Left ventricle myocardium superior (tissue), 1 donor: ENCODE data around the gene DDR1. TPM values are rescaled to one million over a fixed set of nuclear protein-coding genes. Genes with fewer than 3 reads are reported as not detected.

Experiments
- ATAC-seq: fragments of 200-7000 bp; cut with Tn5 transposase; one replicate; pipeline ENCODE4 v1.9.1; 2020; ENCODE audit warnings: mild to moderate bottlenecking, moderate library complexity
- DNase-seq: peaks from one replicate; pipeline ENCODE4 v3.0.0-alpha.2; 2020
- intact Hi-C: fragments of 100-400 bp; cut with micrococcal nuclease; formaldehyde crosslinking; loops from one replicate; pipeline ENCODE4 v1.11.0; 2022
- total RNA-seq: library from RNA; stranded (reverse); fragmentation: NEBNext Ultra II Directional; extraction: Animal tissue kit (Norgen Biotek cat#: 25700); gene quantifications from one replicate; pipeline ENCODE4 v1.2.1, GENCODE V29; 2021
- donor health status: DM: no; HTN: yes; CAD: no; lungs with severe emphysema.

DDR1 gene
- total RNA-seq, 1 donor from 2014 or later = 25.7 TPM

GRCh38 chr6:30877419-30878262, 6.7 kb upstream of the DDR1 start:
- peak; percentile 92 for DNase-seq
- ATAC-seq = peak; percentile 90
- intact Hi-C loops = no loop called here

DNA sequence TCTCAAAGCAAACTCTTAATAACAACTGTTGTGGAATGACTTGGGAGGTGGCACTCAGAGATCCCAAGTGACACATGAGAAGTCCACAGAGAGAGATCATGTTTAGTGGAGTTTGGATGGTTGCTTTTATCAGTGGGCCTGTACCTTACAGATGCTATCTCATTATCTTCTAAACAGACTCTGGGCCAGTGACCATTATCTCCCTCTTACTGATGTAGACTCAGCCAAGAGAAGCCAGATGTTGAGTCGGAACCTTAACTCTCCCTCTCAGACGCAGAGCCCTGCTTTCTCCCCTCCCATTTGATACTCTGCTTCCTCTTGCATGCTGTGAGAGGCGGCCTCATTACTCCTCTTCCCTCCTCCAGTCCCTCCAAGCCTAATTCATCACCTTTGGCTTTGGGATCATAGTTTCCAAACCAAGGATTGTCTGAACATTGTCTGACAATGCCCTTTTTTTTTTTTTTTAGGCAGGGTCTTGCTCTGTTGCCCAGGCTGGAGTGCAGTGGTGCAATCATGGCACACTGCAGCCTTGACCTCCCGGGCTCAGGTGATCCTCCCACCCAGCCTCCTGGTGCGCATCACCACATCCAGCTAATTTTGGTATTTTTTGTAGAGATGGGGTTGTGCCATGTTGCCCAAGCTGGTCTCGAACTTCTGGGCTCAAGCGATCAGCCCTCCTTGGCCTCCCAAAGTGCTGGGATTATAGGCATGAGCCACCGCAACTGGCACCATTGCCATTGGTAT, 4.5 kb upstream of the DDR1 start:
- DNase-seq = no peak
- intact Hi-C loops = no loop called here
- no peak for ATAC-seq

DNA sequence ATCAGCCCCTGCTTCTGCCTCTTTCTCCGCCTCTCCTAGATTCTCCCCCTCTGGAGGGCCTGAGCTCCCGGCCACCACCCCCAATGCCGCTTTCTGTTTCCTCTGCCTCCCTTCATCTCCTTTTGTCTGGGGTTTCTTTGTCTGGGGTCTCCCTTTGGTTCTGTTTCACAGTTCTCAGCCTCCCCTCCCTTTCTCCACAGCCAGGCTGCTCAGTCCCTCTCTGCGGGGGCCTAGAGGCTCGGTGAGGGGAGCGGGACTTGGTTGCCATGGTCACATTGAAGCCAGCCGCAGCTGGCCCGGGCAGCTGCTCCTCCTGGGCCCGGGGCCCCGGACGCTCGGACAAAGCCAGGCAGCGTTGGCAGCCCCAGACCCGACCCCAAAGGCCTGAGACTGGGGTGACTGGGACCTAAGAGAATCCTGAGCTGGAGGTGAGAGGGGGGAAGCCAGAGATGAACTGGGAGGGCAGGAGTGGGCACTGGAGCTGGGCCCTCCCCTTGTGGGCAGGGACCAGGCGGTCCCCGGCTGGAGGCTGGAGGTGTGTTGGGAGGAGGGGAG, 3.5 kb upstream of the DDR1 start:
- intact Hi-C loops = no loop called here
- no peak for ATAC-seq

GRCh38 chr6:30881392-30882203, 2.7 kb upstream of the DDR1 start:
- no peak for DNase-seq
- ATAC-seq = no peak
- intact Hi-C loops = no loop called here

More for the DNA sequence above, 3.5 kb upstream of the DDR1 start:
- no peak for DNase-seq

DNA sequence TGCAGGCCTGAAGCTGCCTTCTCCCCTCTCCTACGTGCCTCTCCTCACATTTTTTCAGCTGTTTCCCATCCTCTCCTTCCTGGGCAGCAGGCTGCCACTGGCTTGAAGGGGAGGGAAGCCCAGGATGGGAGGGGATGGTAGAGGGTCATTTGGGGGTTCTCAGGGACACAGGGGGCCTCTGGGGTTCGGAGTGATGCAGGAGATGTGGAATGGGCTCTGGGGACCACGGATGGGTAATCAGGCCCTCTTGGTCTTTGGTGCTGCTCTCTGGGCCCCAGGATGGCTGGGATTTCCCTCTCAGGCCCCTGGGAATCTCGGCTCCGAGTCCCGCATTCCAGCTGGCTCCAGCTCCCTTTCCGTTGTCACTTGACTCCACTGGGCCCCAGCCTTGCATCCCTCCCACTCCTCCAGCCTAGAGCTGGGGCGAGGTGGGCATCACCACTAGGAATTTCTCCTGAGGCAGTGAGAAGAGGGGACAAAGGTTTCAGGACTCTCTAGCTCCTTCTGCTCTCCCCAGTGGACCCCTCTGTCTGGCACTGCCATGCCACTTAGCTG, 2.0 kb upstream of the DDR1 start:
- DNase-seq (no peak), ATAC-seq (no peak)
- intact Hi-C loops = no loop called here

GRCh38 chr6:30882759-30883684, 1.3 kb upstream of the DDR1 start:
- intact Hi-C loops = no loop called here
- DNase-seq = no peak
- no peak for ATAC-seq

DNA sequence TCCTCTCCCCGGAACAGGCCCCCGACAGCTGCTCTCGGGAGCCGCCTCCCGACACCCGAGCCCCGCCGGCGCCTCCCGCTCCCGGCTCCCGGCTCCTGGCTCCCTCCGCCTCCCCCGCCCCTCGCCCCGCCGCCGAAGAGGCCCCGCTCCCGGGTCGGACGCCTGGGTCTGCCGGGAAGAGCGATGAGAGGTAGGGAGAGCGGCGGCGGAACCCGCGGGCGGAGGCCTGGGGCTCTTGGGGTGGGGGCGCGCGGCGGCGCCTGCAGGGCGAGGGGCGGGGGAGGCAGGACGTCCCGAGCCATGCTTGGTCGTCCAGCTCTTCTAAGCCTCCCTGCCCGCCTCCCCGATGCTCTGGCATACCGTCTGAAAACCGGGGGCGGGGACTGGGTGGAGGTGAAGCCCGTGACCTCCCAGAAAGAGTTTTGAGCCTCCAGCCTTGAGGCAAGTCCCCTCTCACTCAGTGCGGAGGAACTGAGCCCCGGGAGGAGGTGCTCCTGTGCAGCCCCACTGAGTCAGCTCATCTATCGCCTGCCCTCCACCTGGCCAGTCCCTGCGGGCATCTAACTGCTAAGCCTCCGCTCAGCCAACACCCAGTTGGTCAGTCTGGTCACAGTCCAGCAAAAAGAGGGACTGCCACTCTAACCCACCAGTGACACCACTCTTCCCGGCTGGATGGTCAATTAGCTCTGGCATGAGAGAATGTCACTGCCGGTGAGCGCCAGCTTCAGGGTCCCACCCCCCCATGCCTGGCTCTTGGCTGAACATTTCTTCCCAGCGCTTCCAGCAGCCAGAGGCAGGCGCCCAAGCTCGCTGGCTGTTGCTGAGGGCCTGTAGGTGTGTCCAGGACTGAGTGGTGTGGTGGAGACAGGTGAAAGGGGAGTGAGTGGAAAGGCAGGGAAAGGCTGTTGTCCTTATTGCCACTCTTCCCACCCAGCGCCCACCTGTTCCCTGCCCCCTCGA, 482 bp downstream of the DDR1 start:
- ATAC-seq = peak; percentile 64
- intact Hi-C loops = no loop called here
- DNase-seq = peak; percentile 59

- ATAC-seq (peak; percentile 9), DNase-seq (no peak)
- intact Hi-C loops = no loop called here
These were observed 1.2 kb downstream of the DDR1 start for GRCh38 chr6:30885481-30885998.

GRCh38 chr6:30885999-30886896, 1.9 kb downstream of the DDR1 start:
- peak; percentile 59 for DNase-seq
- intact Hi-C loops = no loop called here
- ATAC-seq = peak; percentile 56

DNA sequence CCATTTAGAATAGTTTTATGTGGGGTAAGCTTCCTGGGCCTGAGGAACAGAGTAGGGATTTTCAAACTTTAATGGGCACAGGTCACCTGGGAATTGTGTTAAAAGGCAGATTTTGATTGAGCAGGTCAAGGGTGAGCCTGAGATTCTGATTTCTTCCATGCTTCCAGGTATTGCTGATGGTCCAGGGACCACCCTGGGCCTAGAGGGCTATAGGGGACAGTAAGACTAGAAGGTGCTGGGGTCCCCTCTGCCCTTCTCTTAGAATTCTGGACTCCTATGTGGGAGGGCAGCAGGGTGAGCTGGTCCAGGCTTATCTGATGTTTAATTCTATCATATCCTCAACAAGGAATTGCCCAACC, 2.6 kb downstream of the DDR1 start:
- intact Hi-C loops = no loop called here
- ATAC-seq = no peak
- no peak for DNase-seq

DNA sequence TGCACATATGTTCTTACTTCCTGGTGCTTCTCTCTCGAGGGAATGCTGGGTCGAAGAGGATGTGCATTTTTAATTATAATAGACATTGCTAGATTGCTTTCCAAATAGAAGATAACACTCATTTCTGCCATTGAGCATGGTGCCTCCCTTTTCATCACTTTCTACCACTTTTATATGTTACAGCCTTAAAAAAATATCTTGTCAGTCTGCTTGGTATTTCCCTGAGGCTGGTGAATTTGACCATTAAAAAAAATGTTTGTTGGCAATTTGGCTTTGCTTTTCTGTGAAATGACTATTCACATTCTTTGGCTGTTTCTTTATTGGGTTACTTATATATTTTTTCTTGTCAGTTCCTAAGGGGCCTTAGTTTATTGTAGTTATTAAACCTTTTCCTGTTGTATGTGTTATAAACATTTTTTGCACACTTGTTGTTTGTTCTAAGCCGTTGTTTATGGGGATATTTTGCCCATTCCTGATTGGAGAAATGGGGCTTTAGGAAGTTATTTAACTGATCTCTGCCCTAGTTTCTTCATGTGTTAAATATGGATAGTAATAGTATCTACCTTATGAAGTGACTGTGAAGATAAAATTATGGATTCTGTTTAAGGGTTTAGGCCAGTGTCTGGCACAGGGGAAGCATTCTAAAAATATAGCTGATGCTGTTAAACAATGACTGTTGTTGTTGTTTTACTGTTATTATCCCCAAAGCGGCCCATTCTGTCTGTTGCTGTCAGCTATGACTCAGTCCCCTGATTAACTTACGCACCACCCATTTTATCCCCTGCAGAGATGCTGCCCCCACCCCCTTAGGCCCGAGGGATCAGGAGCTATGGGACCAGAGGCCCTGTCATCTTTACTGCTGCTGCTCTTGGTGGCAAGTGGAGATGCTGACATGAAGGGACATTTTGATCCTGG, 3.8 kb downstream of the DDR1 start:
- no peak for ATAC-seq
- intact Hi-C loops = no loop called here
- DNase-seq = no peak

- ATAC-seq (no peak), DNase-seq (no peak)
- intact Hi-C loops = no loop called here
These were observed 4.6 kb downstream of the DDR1 start for GRCh38 chr6:30888816-30889495.

GRCh38 chr6:30889496-30889885, 5.2 kb downstream of the DDR1 start:
- intact Hi-C loops = no loop called here
- no peak for DNase-seq
- ATAC-seq = no peak

GRCh38 chr6:30889921-30890645, 5.8 kb downstream of the DDR1 start:
- intact Hi-C loops = no loop called here
- ATAC-seq (no peak), DNase-seq (no peak)
